ENCODE measurements around the gene ATXN1.
"Not testable (repeated sequence)": the region's sequence is repeated elsewhere in the genome, so short reads cannot be mapped to it uniquely, and the experiment has no call there.

The ATXN1 gene

DNA sequence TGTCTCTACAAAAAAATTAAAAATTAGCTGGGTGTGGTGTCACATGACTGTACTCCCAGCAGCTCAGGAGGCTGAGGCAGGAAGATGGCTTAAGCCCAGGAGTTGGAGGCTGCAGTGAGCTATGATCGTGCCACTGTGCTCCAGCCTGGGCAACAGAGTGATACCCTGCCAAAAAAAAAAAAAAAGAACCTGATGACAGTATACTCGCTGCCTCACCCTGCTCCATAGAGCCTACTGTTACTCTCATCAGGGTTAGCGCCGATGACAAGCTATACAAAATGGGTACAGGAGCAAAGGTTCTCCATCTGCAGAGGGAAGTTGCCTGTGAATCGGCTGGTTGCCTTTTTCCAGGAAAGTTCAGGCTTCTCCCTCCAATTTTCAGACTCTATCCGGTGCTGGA lies 469.5 kb downstream of the ATXN1 start:
- DNase-seq, result no peak

DNA sequence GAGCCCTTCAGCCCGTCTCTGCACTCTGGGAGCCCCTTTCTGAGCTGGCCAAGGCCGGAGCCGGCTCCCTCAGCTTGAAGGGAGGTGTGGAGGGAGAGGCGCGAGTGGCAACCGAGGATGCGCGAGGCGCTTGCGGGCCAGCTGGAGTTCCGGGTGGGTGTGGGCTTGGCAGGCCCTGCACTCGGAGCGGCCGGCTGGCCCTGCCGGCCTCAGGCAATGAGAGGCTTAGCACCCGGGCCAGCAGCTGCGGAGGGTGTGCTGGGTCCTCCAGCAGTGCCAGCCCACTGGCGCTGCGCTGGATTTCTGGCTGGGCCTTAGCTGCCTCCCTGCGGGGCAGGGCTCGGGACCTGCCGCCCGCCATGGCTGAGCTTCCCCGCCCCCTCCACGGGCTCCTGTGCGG lies 473.1 kb downstream of the ATXN1 start:
- DNase-seq, result no peak

DNA sequence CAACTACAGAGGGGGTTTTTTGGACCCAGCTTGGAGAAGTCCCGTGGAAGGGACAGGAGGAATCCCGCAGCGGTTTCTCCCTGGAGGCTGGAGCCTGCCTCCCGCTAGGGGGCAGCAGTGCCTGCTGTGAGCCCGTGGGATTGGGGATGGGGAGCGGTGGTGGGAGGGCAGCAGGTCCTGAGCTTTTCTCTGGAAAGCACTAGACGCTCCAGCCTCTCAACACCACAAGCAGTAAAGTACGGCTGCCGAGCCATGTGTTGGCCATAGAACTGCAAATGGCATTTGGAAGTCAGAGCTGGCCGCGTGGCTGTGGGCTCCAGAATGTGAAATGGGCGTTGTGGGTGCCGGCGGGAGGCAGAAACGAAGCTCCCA lies 475.1 kb downstream of the ATXN1 start:
- DNase-seq, result peak; percentile 65

DNA sequence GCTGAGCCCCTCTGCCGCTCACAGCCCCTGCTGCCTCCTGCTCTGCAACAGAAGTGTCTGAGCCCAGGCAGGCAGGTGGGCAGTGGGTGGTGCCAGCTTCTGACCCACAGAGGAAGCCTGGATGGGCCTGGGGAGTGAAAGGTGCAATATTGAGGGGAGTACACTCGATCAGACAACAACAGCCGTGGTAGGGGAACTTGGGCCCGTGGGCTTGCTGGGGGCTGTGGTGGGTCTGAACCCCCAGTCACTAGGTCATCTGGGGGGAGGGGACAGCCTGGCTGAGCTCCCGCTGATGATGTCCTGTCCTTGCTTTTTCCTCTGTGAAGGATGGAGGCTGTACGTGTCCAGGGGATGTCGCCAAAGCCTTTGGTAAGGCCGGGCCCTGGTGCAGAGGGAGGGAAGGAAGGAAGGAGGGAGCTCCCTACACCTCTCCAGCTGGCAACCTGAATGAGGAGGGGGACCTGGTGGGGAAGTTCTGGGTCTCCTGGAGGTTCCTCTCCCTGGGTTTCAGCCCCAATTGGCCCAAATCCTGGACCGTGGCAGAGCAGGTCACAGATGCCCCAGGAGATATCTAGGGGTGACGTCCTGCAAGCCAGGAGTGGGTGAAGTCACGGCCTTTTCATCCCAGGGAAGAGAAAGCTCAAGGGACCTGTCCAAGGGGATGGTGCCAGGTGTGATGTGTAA lies 475.7 kb downstream of the ATXN1 start:
- DNase-seq, result no peak

- no peak for DNase-seq
Measured at GRCh38 chr6:16284472-16284871, 476.8 kb downstream of the ATXN1 start.

- no peak for DNase-seq
Measured at GRCh38 chr6:16282370-16282769, 478.9 kb downstream of the ATXN1 start.

GRCh38 chr6:16279243-16279642 lies 482.0 kb downstream of the ATXN1 start:
- DNase-seq, result no peak

- no peak for DNase-seq
Measured at GRCh38 chr6:16278750-16279149, 482.5 kb downstream of the ATXN1 start.

DNA sequence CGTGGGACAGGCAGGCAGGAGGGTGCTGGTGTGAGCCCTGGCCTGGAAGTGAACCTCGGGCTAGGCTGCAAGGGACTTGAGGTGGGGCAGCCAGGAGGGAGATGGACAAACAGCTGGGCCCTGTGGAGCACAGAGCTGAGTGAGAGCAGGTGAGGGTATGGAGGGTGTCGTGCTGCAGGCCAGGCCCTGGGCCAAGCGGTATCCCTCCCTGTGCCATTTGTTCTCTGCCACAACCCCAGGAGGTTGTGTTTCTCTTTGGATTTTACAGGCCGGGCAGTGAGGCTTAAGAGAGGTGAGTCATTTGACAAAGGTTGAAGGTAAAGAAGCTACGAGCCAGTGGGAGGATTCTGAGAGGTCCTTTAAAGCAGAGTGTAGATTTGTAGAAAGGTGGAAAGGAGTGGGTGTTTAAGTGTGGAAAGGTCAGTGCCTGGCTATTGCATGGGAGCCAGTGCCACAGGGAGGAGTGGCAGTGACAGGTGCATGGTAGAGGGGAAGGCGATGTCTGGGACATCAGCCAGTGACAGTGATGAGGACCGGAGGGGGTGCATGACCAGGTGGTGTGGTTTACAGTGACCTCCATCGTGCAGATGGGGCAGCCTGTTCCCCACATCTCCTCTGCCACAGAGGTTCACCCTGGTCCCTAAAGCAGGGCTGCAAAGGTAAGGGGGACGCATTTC lies 483.1 kb downstream of the ATXN1 start:
- DNase-seq, result no peak

DNA sequence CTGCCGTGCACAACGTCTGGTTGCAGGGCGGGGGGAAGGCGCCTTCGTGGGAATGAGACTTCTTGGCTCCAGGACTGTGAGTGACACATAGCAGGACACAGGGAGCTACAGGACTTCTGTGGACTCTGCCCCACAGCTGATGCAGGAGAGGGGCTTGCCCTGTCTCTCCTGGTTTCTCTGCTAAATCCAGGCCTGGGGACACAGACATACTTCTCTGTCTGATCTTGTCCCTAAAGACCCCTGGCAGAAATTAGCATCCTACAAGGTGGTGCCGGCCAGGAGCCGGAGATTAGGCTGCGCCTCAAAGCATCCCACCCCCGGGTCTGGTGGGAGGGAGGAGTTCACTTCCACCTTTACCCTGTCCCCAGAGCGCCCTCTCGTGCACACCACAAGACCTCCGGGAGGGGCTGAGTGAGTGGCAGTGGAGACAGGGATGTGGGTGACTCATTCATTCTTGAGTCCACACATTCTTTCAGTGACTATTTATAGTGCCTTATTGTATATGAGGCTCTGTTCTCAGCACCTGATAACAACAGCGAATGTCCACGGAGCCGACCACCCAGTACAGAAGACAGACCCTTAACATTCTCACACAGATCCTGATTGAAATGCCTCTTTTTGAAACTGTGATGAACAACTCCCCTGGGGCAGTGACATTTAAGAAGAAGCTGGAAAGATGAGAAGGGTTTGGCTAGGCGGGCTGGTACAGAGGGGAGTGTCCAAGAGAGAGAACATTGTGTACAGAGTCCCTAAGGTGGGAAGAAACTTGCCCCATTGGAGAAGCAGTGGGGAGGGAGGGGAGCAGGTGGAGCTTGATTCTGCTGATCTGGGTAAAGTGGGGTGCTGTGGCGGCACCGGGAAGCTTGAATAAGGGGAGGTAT lies 483.9 kb downstream of the ATXN1 start:
- no peak for DNase-seq

GRCh38 chr6:16274885-16275589 lies 486.2 kb downstream of the ATXN1 start:
- no peak for DNase-seq

DNA sequence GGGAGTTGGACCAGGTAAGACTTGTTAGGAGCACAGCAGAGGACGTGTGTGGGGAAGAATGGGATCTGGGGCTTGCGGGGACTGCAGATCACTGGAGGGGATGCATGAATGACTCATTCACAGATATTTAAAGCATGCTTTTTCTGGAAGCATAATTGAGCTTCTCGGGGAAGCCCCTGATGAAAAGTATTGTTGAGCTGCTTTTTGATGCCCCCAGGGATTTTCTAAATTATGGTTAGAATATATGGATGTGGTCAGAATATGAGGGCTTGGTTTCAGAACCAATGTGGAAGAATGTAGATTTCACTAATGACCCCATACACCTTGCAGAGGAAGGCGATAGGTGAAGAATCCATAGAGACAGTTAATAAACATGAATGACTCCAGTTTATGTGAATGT lies 486.8 kb downstream of the ATXN1 start:
- DNase-seq, result no peak

DNA sequence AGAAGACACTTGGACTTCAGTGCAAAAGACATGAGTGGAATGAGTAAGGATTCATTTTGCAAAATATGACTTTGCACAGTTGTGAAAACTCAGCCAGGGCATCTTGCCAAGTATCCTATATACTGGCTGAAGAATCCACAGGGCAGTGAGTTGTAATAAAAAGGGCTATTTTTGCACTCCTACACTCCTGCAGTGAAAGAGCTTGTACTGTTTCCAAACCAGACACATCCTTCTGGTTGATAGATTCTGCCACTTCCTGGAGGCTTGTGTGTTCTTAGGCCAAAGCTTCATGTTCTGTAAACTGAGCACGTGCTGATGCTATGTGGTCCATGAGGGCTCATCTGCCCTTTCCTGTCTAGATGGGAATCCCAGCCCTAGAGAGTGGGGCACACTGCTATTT lies 488.0 kb downstream of the ATXN1 start:
- DNase-seq, result no peak

- no peak for DNase-seq
Measured at GRCh38 chr6:16272201-16272600, 489.1 kb downstream of the ATXN1 start.

DNA sequence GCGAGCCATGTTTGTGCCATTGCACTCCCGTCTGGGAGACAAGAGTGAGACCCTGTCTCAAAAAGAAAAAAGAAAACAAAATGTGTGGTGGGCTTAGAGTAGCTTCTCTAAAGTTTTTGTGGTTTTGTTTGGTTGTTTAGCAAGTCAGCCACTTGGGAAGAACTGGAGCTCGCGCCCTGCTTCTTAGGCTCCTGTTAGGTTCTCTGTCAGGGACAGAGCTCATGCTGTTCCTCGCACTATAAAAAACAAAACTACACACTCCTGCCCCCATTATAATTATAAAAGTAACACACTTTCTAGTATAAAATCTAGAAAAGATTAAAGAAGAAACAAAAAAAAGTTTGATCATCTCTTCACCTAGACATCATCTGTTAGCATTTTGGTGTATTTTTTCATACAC lies 489.8 kb downstream of the ATXN1 start:
- no peak for DNase-seq

DNA sequence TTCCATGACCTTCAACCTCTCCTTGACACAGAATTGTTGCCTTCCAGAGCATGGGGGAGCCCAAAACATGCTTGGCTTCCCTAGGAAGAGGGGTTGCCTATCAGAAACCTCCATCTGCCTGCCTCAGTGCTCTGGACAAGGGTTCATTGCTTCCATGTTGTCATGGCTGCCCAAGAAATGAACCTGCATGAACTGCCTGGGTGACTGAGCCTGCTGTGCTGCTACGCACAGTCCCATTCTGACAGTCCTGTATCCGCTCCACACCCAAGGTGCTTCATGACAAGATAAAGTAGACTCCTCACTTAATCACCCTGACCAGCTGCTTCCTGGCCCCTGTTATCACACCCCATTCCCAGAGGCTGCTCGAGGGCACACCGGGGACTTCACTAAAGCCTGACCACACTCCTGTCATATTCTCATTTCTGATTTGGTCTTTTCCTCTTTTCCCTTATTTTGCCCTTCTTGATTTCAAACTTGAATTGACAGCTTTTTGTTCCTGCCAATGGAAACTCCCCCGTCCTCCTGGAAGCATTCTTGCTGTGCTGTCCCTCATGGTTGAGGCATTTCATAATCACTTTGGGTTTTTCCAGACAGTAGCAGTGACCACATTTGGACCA lies 491.0 kb downstream of the ATXN1 start:
- no peak for DNase-seq

- DNase-seq, result not testable (repeated sequence)
Measured at GRCh38 chr6:16269442-16270070, 491.7 kb downstream of the ATXN1 start.

GRCh38 chr6:16267428-16268263 lies 493.6 kb downstream of the ATXN1 start:
- DNase-seq, result no peak

DNA sequence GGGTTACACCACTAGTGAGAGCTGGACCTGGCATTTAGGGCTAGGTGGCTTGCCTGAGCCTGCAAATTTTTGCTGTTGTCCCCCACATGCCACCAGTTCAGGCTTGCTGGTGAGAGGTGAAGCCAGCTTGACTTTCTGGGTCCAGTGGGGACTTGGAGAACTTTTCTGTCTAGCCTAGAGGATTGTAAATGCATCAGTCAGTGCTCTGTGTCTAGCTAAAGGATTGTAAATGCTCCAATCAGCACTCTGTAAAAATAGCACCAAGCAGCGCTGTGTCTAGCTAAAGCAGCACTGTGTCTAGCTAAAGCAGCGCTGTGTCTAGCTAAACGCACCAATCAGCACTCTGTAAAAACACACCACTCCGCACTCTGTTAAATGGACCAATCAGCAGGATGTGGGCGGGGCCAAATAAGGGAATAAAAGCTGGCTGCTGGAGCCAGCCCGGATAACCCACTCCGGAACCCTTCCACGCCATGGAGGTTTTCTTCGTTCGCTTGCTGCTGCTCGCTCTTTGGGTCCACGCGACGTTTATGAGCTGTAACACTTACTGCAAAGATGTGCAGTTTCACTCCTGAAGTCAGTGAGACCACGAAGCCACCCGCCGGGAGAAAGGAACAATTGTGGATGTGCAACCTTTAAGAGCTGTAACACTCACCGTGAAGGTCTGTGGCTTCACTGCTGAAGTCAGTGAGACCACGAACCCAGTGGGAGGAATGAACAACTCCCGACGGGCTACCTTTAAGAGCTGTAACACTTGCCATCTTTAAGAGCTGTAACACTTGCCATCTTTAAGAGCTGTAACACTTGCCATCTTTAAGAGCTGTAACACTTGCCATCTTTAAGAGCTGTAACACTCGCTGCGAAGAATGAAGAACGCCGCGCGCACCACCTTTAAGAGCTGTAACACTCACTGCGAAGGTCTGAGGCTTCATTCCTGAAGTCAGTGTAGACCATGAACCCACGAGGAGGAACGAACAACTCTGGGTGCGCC lies 495.6 kb downstream of the ATXN1 start:
- no peak for DNase-seq

DNA sequence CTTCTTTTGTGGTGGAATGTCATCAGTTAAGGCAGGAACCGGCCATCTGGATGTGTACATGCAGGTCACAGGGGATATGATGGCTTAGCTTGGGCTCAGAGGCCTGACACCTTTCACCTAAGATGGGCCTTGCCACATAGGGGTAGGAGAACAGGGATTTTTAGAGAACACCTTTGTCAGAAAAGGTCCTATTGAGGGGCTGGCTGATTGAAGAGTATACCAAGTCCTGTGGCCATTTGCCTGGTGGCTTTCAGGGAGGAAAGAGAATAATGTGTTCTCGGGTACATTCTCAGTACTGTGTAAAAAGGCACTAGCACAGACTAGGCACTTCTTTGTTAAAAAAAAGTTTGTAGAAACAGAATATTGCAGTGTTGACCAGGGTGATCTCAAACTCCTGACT lies 496.5 kb downstream of the ATXN1 start:
- no peak for DNase-seq

Measured in activated CD8-positive, alpha-beta memory T cell treated with anti-CD3 and anti-CD28 coated beads, Interleukin-2, amount 50 U/mL, for 48 hours (primary cell).